SK-N-SH (cell line): ENCODE results near the gene DHX35. TPM values are rescaled to one million over a fixed set of nuclear protein-coding genes. Genes with fewer than 3 reads are reported as not detected.

Source experiments
- CTCF ChIA-PET: fragments of 300-600, 350-600 bp; formaldehyde crosslinking; extraction: SDS; loops from one replicate; lab custom pipeline; 2021; lab: Yijun Ruan, JAX
- POLR2A ChIA-PET: fragments of 350-600 bp; sonication (Branson Sonifier 250); formaldehyde crosslinking; extraction: SDS; loops from one replicate; lab custom pipeline; 2020; ENCODE audit warnings: antibody characterized with exemption, inconsistent platforms; lab: Yijun Ruan, JAX
- DNase-seq: peaks from one replicate; pipeline ENCODE4 v3.0.0; 2012
- H2AFZ ChIP-seq: fragments of 200-600 bp; sonication (generic); 2 replicates; pipeline ENCODE4 v1.8.1; 2016; ENCODE audit warnings: antibody characterized with exemption, mild to moderate bottlenecking, low read depth
- H3F3A ChIP-seq: fragments of 200-600 bp; sonication (generic); replicated peaks from 2 replicates; pipeline ENCODE3; 2016; ENCODE audit warnings: antibody characterized with exemption, mild to moderate bottlenecking; ENCODE audit not compliant: insufficient read depth
- H3K27ac ChIP-seq, 2 experiments: fragments of 200-500 bp in 1 of 2; fragments of 200-600 bp in 1 of 2; sonication (Bioruptor generic) in 1 of 2; sonication (generic), shearing (Covaris generic) in 1 of 2; 2 replicates each; pipeline versions ENCODE4 v1.5.1 to v1.6.1; 2014 to 2016; ENCODE audit warnings: low read depth in 2 of 2, inconsistent platforms in 1 of 2, low read length in 1 of 2, mild to moderate bottlenecking in 1 of 2, mixed read lengths in 1 of 2
- H3K27me3 ChIP-seq: fragments of 200-600 bp; sonication (generic), shearing (Covaris generic); 2 replicates; pipeline ENCODE4 v1.6.1; 2016; ENCODE audit warnings: mixed run types; ENCODE audit not compliant: insufficient read depth
- H3K36me3 ChIP-seq, 2 experiments: fragments of 200-500 bp in 1 of 2; fragments of 200-600 bp in 1 of 2; sonication (Bioruptor generic) in 1 of 2; sonication (generic) in 1 of 2; replicated peaks in 1 of 2; 2 replicates each; pipeline versions ENCODE3 to v1.5.1; 2014 to 2016; ENCODE audit warnings: low read length in 1 of 2, mild to moderate bottlenecking in 1 of 2; ENCODE audit not compliant: insufficient read depth in 2 of 2, control insufficient read depth in 1 of 2
- H3K4me1 ChIP-seq, 2 experiments: fragments of 200-500 bp in 1 of 2; fragments of 200-600 bp in 1 of 2; sonication (Bioruptor generic) in 1 of 2; sonication (generic), shearing (Covaris generic) in 1 of 2; 2 replicates each; pipeline versions ENCODE4 v1.5.1 to v1.6.1; 2014 to 2016; ENCODE audit warnings: low read depth in 1 of 2, low read length in 1 of 2, mixed run types in 1 of 2; ENCODE audit not compliant: insufficient read depth in 2 of 2, control insufficient read depth in 1 of 2
- H3K4me2 ChIP-seq: fragments of 200-600 bp; sonication (generic), shearing (Covaris generic); 2 replicates; pipeline ENCODE4 v1.6.1; 2017; ENCODE audit warnings: mixed run types
- H3K4me3 ChIP-seq, 2 experiments: fragments of 200-500 bp in 1 of 2; fragments of 200-600 bp in 1 of 2; sonication (Bioruptor generic) in 1 of 2; sonication (generic), shearing (Covaris generic) in 1 of 2; 2 replicates each; pipeline versions ENCODE4 v1.5.1 to v1.8.1; 2014 to 2016; ENCODE audit warnings: low read depth in 2 of 2, inconsistent platforms in 1 of 2, low read length in 1 of 2, mild to moderate bottlenecking in 1 of 2, mixed read lengths in 1 of 2, moderate library complexity in 1 of 2
- H3K79me2 ChIP-seq: fragments of 200-600 bp; sonication (generic); 2 replicates; pipeline ENCODE4 v1.8.1; 2017; ENCODE audit warnings: mild to moderate bottlenecking; ENCODE audit not compliant: insufficient read depth
- H3K9ac ChIP-seq: fragments of 200-600 bp; sonication (generic); 2 replicates; pipeline ENCODE4 v1.6.1; 2017; ENCODE audit warnings: mixed run types
- H3K9me2 ChIP-seq: fragments of 200-600 bp; sonication (generic); 2 replicates; pipeline ENCODE4 v1.6.1; 2017; ENCODE audit warnings: mixed run types
- H3K9me3 ChIP-seq: fragments of 200-600 bp; sonication (generic); 2 replicates; pipeline ENCODE4 v1.6.1; 2017; ENCODE audit warnings: mixed run types, mild to moderate bottlenecking, moderate library complexity
- H4K20me1 ChIP-seq: fragments of 200-600 bp; sonication (generic); 2 replicates; pipeline ENCODE4 v1.6.1; 2017; ENCODE audit warnings: mild to moderate bottlenecking, mixed run types; ENCODE audit not compliant: insufficient read depth
- CHD2 ChIP-seq: fragments of 150-350 bp; IDR thresholded peaks from 2 replicates; pipeline ENCODE4 v1.6.1; 2018; ENCODE audit warnings: low read length; ENCODE audit not compliant: partially characterized antibody
- ELF1 ChIP-seq: IDR thresholded peaks from 2 replicates; pipeline ENCODE4 v1.4.0; 2012
- GATA2 ChIP-seq: sonication (generic); formaldehyde crosslinking; IDR thresholded peaks from 2 replicates; pipeline ENCODE4 v1.5.0; 2020; ENCODE audit warnings: mild to moderate bottlenecking, missing genetic modification reagents
- MEF2A ChIP-seq: IDR thresholded peaks from 2 replicates; pipeline ENCODE4 v1.4.0; 2012; ENCODE audit warnings: low read depth, borderline replicate concordance
- MXI1 ChIP-seq: IDR thresholded peaks from 2 replicates; pipeline ENCODE4 v1.6.1; 2012; ENCODE audit warnings: mild to moderate bottlenecking, low read depth, low read length, improper control_type of control experiment
- NRF1 ChIP-seq: IDR thresholded peaks from 2 replicates; pipeline ENCODE4 v1.6.1; 2012; ENCODE audit warnings: low read depth, mild to moderate bottlenecking, low read length
- PBX3 ChIP-seq: IDR thresholded peaks from 2 replicates; pipeline ENCODE4; 2012
- RAD21 ChIP-seq: IDR thresholded peaks from 2 replicates; pipeline ENCODE4 v1.6.1; 2012; ENCODE audit warnings: mild to moderate bottlenecking, low read length
- RCOR1 ChIP-seq: fragments of 150-350 bp; IDR thresholded peaks from 2 replicates; pipeline ENCODE4 v1.6.1; 2017; ENCODE audit warnings: antibody characterized with exemption, low read length
- SMC3 ChIP-seq: IDR thresholded peaks from 2 replicates; pipeline ENCODE4 v1.6.1; 2012; ENCODE audit warnings: low read depth, low read length, improper control_type of control experiment
- TAF1 ChIP-seq: IDR thresholded peaks from 2 replicates; pipeline ENCODE4 v1.6.1; 2012; ENCODE audit warnings: low read depth, mild to moderate bottlenecking, low read length, moderate library complexity, borderline replicate concordance
- TCF12 ChIP-seq: IDR thresholded peaks from 2 replicates; pipeline ENCODE4 v1.4.0; 2012
- TEAD4 ChIP-seq: IDR thresholded peaks from 2 replicates; pipeline ENCODE4 v1.4.0; 2012; ENCODE audit warnings: mild to moderate bottlenecking, borderline replicate concordance; ENCODE audit not compliant: insufficient read depth
- YY1 ChIP-seq: IDR thresholded peaks from 2 replicates; pipeline ENCODE4 v1.4.0; 2012; ENCODE audit warnings: low read depth, mild to moderate bottlenecking
- WGBS: methylation state at CpG from one replicate; pipeline ENCODE4 v1.1.6; 2017; ENCODE audit warnings: low lambda C conversion rate; 5-methylcytosine and 5-hydroxymethylcytosine counted together
- polyA plus RNA-seq, 3 experiments: library from polyadenylated mRNA; depleted of rRNA; stranded (reverse); fragments of >200 nt; gene quantifications; 2 replicates each; pipeline ENCODE4 v1.2.3, GENCODE V29; 2012
- TF ChIP-seq, protein P1 (sequence below): IDR thresholded peaks from 2 replicates; pipeline ENCODE4 v1.4.0; 2012; ENCODE audit warnings: low read depth, borderline replicate concordance
- TF ChIP-seq, protein P2 (sequence below): IDR thresholded peaks from 2 replicates; pipeline ENCODE4 v1.4.0; 2012; ENCODE audit warnings: low read depth, borderline replicate concordance
- TF ChIP-seq, protein P3 (sequence below): fragments of 200-600 bp; sonication (generic); IDR thresholded peaks from 2 replicates; pipeline ENCODE4 v1.6.1; 2017; ENCODE audit warnings: antibody characterized with exemption, mild to moderate bottlenecking, moderate library complexity
- TF ChIP-seq, protein P4 (sequence below): IDR thresholded peaks from 2 replicates; pipeline ENCODE4 v1.6.1; 2012; ENCODE audit warnings: mild to moderate bottlenecking, low read depth, low read length, moderate library complexity

Gene DHX35
- polyA plus RNA-seq, 1 of the 3 experiments (the other 2 are of a cell fraction), result 17.1 TPM

GRCh38 chr20:39081255-39081654 lies 119.1 kb downstream of the DHX35 start:
- POLR2A ChIA-PET, result interaction anchor here (1.0 kb wide), 1 partner anchor 31 kb away, joined by 5 read pairs; no protein-coding TSS in a partner anchor

More at GRCh38 chr20:39081255-39081654, 119.1 kb downstream of the DHX35 start:
- no peak for TF ChIP-seq TEAD4
- TF ChIP-seq, protein P1, sequence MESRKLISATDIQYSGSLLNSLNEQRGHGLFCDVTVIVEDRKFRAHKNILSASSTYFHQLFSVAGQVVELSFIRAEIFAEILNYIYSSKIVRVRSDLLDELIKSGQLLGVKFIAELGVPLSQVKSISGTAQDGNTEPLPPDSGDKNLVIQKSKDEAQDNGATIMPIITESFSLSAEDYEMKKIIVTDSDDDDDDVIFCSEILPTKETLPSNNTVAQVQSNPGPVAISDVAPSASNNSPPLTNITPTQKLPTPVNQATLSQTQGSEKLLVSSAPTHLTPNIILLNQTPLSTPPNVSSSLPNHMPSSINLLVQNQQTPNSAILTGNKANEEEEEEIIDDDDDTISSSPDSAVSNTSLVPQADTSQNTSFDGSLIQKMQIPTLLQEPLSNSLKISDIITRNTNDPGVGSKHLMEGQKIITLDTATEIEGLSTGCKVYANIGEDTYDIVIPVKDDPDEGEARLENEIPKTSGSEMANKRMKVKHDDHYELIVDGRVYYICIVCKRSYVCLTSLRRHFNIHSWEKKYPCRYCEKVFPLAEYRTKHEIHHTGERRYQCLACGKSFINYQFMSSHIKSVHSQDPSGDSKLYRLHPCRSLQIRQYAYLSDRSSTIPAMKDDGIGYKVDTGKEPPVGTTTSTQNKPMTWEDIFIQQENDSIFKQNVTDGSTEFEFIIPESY, result no peak
- TF ChIP-seq ELF1, result no peak
- TF ChIP-seq MXI1, result no peak
- peak; percentile 73 for TF ChIP-seq RAD21
- TF ChIP-seq PBX3, result no peak
- no peak for TF ChIP-seq TAF1
- no peak for TF ChIP-seq GATA2 (CRISPR knock-in tag)
- no peak for TF ChIP-seq TCF12
- TF ChIP-seq, protein P2, sequence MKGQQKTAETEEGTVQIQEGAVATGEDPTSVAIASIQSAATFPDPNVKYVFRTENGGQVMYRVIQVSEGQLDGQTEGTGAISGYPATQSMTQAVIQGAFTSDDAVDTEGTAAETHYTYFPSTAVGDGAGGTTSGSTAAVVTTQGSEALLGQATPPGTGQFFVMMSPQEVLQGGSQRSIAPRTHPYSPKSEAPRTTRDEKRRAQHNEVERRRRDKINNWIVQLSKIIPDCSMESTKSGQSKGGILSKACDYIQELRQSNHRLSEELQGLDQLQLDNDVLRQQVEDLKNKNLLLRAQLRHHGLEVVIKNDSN, result no peak
- no peak for TF ChIP-seq MEF2A
- no peak for TF ChIP-seq YY1
- 0 out of 2 replicates have a peak, but pooled peaks have one; percentile 11 for TF ChIP-seq RCOR1
- TF ChIP-seq, protein P3, sequence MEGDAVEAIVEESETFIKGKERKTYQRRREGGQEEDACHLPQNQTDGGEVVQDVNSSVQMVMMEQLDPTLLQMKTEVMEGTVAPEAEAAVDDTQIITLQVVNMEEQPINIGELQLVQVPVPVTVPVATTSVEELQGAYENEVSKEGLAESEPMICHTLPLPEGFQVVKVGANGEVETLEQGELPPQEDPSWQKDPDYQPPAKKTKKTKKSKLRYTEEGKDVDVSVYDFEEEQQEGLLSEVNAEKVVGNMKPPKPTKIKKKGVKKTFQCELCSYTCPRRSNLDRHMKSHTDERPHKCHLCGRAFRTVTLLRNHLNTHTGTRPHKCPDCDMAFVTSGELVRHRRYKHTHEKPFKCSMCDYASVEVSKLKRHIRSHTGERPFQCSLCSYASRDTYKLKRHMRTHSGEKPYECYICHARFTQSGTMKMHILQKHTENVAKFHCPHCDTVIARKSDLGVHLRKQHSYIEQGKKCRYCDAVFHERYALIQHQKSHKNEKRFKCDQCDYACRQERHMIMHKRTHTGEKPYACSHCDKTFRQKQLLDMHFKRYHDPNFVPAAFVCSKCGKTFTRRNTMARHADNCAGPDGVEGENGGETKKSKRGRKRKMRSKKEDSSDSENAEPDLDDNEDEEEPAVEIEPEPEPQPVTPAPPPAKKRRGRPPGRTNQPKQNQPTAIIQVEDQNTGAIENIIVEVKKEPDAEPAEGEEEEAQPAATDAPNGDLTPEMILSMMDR, result peak; percentile 88
- peak; percentile 94 for TF ChIP-seq SMC3
- no peak for TF ChIP-seq CHD2
- TF ChIP-seq, protein P4, sequence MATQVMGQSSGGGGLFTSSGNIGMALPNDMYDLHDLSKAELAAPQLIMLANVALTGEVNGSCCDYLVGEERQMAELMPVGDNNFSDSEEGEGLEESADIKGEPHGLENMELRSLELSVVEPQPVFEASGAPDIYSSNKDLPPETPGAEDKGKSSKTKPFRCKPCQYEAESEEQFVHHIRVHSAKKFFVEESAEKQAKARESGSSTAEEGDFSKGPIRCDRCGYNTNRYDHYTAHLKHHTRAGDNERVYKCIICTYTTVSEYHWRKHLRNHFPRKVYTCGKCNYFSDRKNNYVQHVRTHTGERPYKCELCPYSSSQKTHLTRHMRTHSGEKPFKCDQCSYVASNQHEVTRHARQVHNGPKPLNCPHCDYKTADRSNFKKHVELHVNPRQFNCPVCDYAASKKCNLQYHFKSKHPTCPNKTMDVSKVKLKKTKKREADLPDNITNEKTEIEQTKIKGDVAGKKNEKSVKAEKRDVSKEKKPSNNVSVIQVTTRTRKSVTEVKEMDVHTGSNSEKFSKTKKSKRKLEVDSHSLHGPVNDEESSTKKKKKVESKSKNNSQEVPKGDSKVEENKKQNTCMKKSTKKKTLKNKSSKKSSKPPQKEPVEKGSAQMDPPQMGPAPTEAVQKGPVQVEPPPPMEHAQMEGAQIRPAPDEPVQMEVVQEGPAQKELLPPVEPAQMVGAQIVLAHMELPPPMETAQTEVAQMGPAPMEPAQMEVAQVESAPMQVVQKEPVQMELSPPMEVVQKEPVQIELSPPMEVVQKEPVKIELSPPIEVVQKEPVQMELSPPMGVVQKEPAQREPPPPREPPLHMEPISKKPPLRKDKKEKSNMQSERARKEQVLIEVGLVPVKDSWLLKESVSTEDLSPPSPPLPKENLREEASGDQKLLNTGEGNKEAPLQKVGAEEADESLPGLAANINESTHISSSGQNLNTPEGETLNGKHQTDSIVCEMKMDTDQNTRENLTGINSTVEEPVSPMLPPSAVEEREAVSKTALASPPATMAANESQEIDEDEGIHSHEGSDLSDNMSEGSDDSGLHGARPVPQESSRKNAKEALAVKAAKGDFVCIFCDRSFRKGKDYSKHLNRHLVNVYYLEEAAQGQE, result no peak
- TF ChIP-seq NRF1, result no peak
- no peaks in the 10 kb centered on the region for H3K79me2 ChIP-seq
- H2AFZ ChIP-seq, result no peak overlapping the region
- no peaks in the 10 kb centered on the region for H4K20me1 ChIP-seq
- H3K9ac ChIP-seq, result no peak overlapping the region
- H3K36me3 ChIP-seq, result no peaks in the 10 kb centered on the region
- CTCF ChIA-PET, result interaction anchor here (0.6 to 21.7 kb wide), 27 partner anchors 8 to 1613 kb away, joined by 3 to 444 read pairs (median 4); partner anchors contain the start of genes DHX35 and FAM83D
- H3K27me3 ChIP-seq, result peaks cover 11% of the 10 kb centered on the region; the same call in 1 of the 2 replicates
- DNase-seq, result peak; percentile 85
- H3K4me2 ChIP-seq, result no peak overlapping the region
- no peaks in the 10 kb centered on the region for H3F3A ChIP-seq
- H3K4me1 ChIP-seq, result no peaks in the 10 kb centered on the region
- H3K4me3 ChIP-seq, result no peak overlapping the region; a peak in 1 of 4 replicates
- H3K9me3 ChIP-seq, result no peaks in the 10 kb centered on the region
- WGBS, result 18% methylated on average over 5 of the region's 5 CpGs
- H3K27ac ChIP-seq, result no peak overlapping the region
- H3K9me2 ChIP-seq, result no peaks in the 10 kb centered on the region
